Measurements from ENCODE around the gene CHP2.
"Not testable (repeated sequence)": the region's sequence is repeated elsewhere in the genome, so short reads cannot be mapped to it uniquely, and the experiment has no call there.

CHP2 gene

GRCh38 chr16:23729503-23730424 is 25.1 kb upstream of the CHP2 start:
- Mint-ChIP-seq H3K27me3 (peaks cover 15% of the 10 kb centered on the region), H3K4me1 (peaks cover 7% of the 10 kb centered on the region), H3K27ac (no peak overlapping the region), H3K36me3 (ENCODE audit: low read depth) (no peaks in the 10 kb centered on the region), H3K4me3 (no peak overlapping the region), H3K9me3 (no peaks in the 10 kb centered on the region)
- DNase-seq: no peak
- no peak for ATAC-seq

DNA sequence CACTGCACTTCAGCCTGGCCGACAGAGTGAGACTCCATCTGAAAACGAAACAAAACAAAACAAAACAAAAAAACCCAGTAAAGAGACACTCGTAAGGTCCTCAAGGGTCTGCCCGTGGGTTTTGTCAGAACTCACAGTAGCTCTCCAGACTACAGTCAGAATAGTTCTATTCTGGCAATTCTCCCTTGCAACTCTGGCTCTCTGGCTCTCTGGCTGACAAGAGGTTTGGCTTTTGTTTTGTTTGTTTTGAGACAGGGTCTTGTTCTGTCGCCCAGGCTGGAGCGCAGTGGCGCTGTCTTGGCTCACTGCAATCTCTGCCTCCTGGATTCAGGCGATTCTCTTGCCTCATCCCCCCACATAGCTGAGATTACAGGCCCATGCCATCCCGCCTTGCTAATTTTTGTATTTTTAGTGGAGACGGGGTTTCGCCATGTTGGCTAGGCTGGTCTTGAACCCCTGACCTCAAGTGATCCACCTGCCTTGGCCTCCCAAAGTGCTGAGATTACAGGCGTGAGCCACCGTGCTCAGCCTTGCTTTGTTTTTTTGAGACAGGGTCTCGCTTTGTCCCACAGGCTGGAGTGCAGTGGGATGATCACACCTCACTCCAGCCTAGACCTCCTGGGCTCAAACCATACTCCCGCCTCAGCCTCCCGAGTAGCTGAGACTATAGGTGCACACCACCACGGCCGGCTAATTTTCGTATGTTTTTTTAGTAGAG is 20.5 kb upstream of the CHP2 start:
- DNase-seq (no peak), ATAC-seq (no peak)
- Mint-ChIP-seq H3K36me3 (ENCODE audit: low read depth) (no peaks in the 10 kb centered on the region), H3K27me3 (peaks cover 12% of the 10 kb centered on the region), H3K9me3 (no peaks in the 10 kb centered on the region), H3K4me1 (peaks cover 7% of the 10 kb centered on the region), H3K4me3 (no peak overlapping the region), H3K27ac (no peak overlapping the region)

GRCh38 chr16:23737423-23738028 is 17.3 kb upstream of the CHP2 start:
- H3K4me1 Mint-ChIP-seq; H3K4me3 Mint-ChIP-seq; H3K36me3 Mint-ChIP-seq (ENCODE audit: low read depth); H3K27ac Mint-ChIP-seq; ATAC-seq; DNase-seq; H3K9me3 Mint-ChIP-seq: not testable (repeated sequence)
- H3K27me3 Mint-ChIP-seq: peaks cover 14% of the 10 kb centered on the region

GRCh38 chr16:23739516-23739915 is 15.3 kb upstream of the CHP2 start:
- Mint-ChIP-seq H3K27ac (no peak overlapping the region), H3K27me3 (peaks cover 16% of the 10 kb centered on the region), H3K36me3 (ENCODE audit: low read depth) (no peaks in the 10 kb centered on the region), H3K9me3 (no peaks in the 10 kb centered on the region), H3K4me1 (peaks cover 7% of the 10 kb centered on the region), H3K4me3 (no peak overlapping the region)
- ATAC-seq (no peak), DNase-seq (no peak)

- Mint-ChIP-seq H3K36me3 (ENCODE audit: low read depth) (no peaks in the 10 kb centered on the region), H3K27ac (no peak overlapping the region), H3K4me1 (no peaks in the 10 kb centered on the region), H3K9me3 (peaks cover 6% of the 10 kb centered on the region), H3K27me3 (peaks cover 25% of the 10 kb centered on the region), H3K4me3 (no peak overlapping the region)
- no peak for ATAC-seq
- no peak for DNase-seq
Observed at GRCh38 chr16:23741675-23742303, 13.0 kb upstream of the CHP2 start.

GRCh38 chr16:23742766-23743165 is 12.1 kb upstream of the CHP2 start:
- no peak overlapping the region for H3K4me3 Mint-ChIP-seq
- no peak for DNase-seq
- H3K36me3 Mint-ChIP-seq (ENCODE audit: low read depth): no peaks in the 10 kb centered on the region
- H3K27me3 Mint-ChIP-seq: peaks cover 24% of the 10 kb centered on the region
- H3K4me1 Mint-ChIP-seq: no peaks in the 10 kb centered on the region
- peaks cover 6% of the 10 kb centered on the region for H3K9me3 Mint-ChIP-seq
- no peak overlapping the region for H3K27ac Mint-ChIP-seq
- ATAC-seq: no peak

GRCh38 chr16:23745263-23745662 is 9.6 kb upstream of the CHP2 start:
- Mint-ChIP-seq H3K27ac (no peak overlapping the region), H3K9me3 (peaks cover 6% of the 10 kb centered on the region), H3K36me3 (ENCODE audit: low read depth) (no peaks in the 10 kb centered on the region), H3K27me3 (peaks cover 38% of the 10 kb centered on the region), H3K4me1 (no peaks in the 10 kb centered on the region), H3K4me3 (no peak overlapping the region)
- ATAC-seq: no peak
- DNase-seq: no peak

GRCh38 chr16:23748630-23749029 is 6.2 kb upstream of the CHP2 start:
- H3K4me3 Mint-ChIP-seq: no peak overlapping the region
- peaks cover 6% of the 10 kb centered on the region for H3K9me3 Mint-ChIP-seq
- ATAC-seq (no peak), DNase-seq (no peak)
- no peaks in the 10 kb centered on the region for H3K36me3 Mint-ChIP-seq (ENCODE audit: low read depth)
- H3K27ac Mint-ChIP-seq: no peak overlapping the region
- peaks cover 40% of the 10 kb centered on the region for H3K27me3 Mint-ChIP-seq
- no peaks in the 10 kb centered on the region for H3K4me1 Mint-ChIP-seq

- not testable (repeated sequence) for DNase-seq; ATAC-seq; H3K36me3 Mint-ChIP-seq (ENCODE audit: low read depth); H3K27ac Mint-ChIP-seq; H3K4me3 Mint-ChIP-seq; H3K9me3 Mint-ChIP-seq; H3K4me1 Mint-ChIP-seq
- H3K27me3 Mint-ChIP-seq: peaks cover 52% of the 10 kb centered on the region
Observed at GRCh38 chr16:23751053-23751452, 3.8 kb upstream of the CHP2 start.

DNA sequence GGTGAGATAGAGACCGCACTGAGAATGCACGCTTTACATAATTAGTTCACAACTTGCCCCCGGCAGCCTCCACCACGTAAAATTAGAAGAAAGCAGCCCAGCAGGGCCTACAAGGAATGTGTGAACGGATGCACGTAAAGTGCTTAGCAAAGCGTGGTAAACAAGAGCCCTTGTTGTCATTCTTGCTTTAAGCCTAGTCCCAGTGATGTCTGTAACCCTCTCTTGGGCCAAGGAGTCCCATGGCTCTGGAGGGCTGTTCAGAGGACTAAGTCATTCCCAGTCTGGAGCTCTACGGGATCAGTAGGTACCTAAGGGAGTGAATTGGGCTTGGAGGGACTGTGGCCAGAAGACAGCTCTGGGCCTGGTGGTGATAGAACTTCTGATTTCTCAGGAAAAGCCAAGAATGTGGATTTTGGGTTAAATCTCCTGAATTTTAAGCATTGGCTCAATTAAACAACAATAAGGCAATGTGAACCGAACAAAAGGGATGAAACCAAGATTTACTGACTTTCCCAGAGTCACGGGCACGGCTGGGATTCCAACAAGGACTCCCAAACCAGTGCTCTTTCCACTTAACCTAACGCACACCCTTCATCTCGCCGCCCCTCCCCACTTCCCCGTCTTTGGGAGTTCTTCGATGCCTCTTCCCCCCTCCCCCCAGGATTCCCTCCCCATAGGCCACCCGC is 775 bp upstream of the CHP2 start:
- H3K4me1 Mint-ChIP-seq: no peaks in the 10 kb centered on the region
- H3K9me3 Mint-ChIP-seq: no peaks in the 10 kb centered on the region
- ATAC-seq (no peak), DNase-seq (no peak)
- H3K27ac Mint-ChIP-seq: no peak overlapping the region
- no peak overlapping the region for H3K4me3 Mint-ChIP-seq
- peaks cover 64% of the 10 kb centered on the region for H3K27me3 Mint-ChIP-seq
- H3K36me3 Mint-ChIP-seq (ENCODE audit: low read depth): no peaks in the 10 kb centered on the region

DNA sequence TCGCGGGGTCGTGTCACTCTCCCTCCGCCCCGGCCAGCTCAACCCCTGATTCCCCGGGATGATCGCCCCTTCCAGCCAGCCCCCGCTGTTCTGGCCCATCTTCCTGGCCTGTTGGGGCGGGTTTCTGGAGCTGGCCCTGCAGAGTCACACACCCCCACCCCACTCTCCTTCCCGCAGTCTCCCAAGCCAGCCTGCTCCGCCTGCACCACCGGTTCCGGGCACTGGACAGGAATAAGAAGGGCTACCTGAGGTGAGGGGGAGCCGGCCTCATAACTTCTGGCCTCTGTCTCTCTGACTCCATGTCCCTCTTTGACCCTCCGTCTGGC is 621 bp downstream of the CHP2 start:
- H3K9me3 Mint-ChIP-seq: no peaks in the 10 kb centered on the region
- no peak overlapping the region for H3K27ac Mint-ChIP-seq
- ATAC-seq (no peak), DNase-seq (no peak)
- no peaks in the 10 kb centered on the region for H3K36me3 Mint-ChIP-seq (ENCODE audit: low read depth)
- peaks cover 57% of the 10 kb centered on the region for H3K27me3 Mint-ChIP-seq
- no peak overlapping the region for H3K4me3 Mint-ChIP-seq
- H3K4me1 Mint-ChIP-seq: no peaks in the 10 kb centered on the region

- no peak overlapping the region for H3K4me3 Mint-ChIP-seq
- no peaks in the 10 kb centered on the region for H3K4me1 Mint-ChIP-seq
- H3K27me3 Mint-ChIP-seq: peaks cover 55% of the 10 kb centered on the region
- no peaks in the 10 kb centered on the region for H3K9me3 Mint-ChIP-seq
- DNase-seq (no peak), ATAC-seq (no peak)
- H3K36me3 Mint-ChIP-seq (ENCODE audit: low read depth): no peaks in the 10 kb centered on the region
- H3K27ac Mint-ChIP-seq: no peak overlapping the region
Observed at GRCh38 chr16:23757116-23757515, 2.3 kb downstream of the CHP2 start.

DNA sequence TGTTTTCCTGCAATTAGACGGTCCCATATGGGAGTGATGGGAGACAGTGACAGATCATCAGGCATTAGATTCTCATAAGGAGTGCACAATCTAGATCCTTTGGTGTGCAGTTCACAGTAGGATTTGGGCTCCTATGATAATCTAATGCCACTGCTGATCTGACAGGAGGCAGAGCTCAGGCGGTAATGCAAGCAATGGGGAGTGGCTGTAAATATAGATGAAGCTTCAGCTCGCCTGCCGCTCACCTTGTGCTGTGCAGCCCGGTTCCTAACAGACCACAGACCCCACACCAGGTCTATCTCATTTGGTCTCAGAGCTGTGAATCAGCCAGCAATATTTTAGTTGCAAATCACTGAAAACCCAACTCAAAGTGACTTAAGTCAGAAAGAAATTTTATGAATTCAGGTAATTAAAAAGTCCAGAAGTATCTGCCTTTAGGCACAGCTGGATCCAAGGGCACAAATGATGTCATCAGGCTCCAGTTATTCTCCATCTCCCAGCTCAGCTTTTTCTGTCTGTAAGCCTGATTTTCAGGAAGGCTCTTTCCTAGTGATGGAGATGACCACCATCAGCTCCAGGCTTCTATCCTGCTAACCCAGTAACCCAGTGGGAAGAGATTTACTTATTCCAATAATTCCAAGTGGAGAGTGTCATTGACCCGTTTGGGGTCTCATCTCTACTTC is 3.3 kb downstream of the CHP2 start:
- H3K4me1 Mint-ChIP-seq: no peaks in the 10 kb centered on the region
- H3K27ac Mint-ChIP-seq: no peak overlapping the region
- H3K36me3 Mint-ChIP-seq (ENCODE audit: low read depth): no peaks in the 10 kb centered on the region
- ATAC-seq (no peak), DNase-seq (no peak)
- peaks cover 52% of the 10 kb centered on the region for H3K27me3 Mint-ChIP-seq
- H3K9me3 Mint-ChIP-seq: no peaks in the 10 kb centered on the region
- H3K4me3 Mint-ChIP-seq: no peak overlapping the region

DNA sequence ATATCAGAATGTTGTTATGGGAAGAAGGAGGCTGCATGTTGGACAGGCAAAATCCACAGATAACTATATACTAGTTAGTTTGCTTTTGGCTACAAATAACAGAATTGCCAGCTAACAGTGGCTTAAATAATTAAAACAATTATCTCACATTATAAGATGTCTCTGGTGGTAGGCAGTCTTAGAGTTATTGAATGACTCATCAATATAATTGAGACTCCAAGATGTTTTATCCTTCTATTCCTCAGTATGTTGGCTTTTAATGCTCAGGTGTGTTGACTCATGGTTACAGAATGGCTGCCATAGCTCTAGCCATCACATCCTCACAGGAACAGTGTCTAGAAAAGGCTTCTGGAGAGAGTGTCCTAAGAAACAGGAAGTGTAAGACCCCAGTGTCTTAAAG is 11.1 kb downstream of the CHP2 start:
- ATAC-seq (no peak), DNase-seq (no peak)
- no peak overlapping the region for H3K27ac Mint-ChIP-seq
- no peaks in the 10 kb centered on the region for H3K9me3 Mint-ChIP-seq
- H3K36me3 Mint-ChIP-seq (ENCODE audit: low read depth): no peaks in the 10 kb centered on the region
- H3K4me3 Mint-ChIP-seq: no peak overlapping the region
- peaks cover 5% of the 10 kb centered on the region for H3K27me3 Mint-ChIP-seq
- no peaks in the 10 kb centered on the region for H3K4me1 Mint-ChIP-seq

All from activated naive CD8-positive, alpha-beta T cell treated with anti-CD3 and anti-CD28 coated beads, Interleukin-2, amount 50 U/mL, for 24 hours (primary cell).